Stimulated activated CD4-positive, alpha-beta T cell treated with anti-CD3 and anti-CD28 coated beads, Interleukin-2, amount 100 ng/mL, for 48 hours (primary cell): ENCODE results near the gene AMELX.

Source experiments
- DNase-seq, 2 donors: peaks; one replicate each; pipeline ENCODE4 v3.0.0-alpha.2; 2020

The AMELX gene

DNA sequence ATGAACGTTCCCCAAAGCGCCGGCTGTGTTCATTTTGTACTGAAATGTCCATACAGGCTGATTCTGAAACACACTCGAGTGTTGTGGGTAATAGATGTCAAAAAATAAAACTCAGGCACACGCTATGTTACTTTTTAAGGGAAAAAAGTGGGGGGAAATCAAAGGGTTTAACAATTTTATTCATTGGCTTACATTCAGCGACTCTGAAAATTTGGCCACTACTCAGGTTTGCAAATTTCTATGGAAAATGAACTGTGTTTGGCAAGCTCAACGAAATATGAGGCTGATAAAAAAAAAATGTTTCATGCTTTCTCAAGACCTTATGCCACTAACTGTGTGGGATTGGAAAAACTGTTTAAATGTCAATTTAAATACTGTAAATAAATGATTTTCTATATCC is 18.5 kb downstream of the AMELX start:
- DNase-seq: no peak

DNA sequence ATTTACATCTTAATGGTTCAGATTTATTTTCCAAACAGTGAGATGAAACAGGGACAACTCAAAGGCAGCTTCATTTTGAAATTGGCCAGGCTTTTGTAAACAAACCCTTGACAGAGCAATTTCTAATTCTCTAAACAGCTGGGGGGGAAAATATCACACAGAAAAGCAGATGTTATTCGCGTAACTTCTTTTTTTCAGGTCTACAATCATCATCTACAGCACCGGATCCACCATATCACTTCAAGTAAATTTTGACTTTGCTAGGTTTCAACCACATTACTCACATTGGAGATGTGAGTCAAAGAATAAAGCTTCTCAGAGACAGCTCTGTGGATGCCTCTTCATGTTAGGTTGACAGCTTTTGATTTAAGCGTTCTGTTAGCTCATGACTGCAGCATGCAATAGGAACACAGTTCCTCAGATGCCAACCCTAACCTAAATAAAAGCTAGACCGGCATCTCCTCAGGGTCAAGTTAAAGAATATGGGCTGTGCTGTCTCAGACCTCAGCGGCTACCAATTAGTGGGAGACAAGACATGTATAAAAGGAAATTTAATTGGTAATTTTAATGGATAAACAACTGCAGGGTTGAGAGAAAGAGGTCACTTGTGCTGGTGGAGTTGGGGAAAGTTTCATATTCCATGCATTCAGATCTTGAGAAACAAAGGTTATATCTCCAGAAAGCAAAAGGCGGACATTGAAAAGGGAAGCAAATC is 26.8 kb downstream of the AMELX start:
- no peak for DNase-seq

DNA sequence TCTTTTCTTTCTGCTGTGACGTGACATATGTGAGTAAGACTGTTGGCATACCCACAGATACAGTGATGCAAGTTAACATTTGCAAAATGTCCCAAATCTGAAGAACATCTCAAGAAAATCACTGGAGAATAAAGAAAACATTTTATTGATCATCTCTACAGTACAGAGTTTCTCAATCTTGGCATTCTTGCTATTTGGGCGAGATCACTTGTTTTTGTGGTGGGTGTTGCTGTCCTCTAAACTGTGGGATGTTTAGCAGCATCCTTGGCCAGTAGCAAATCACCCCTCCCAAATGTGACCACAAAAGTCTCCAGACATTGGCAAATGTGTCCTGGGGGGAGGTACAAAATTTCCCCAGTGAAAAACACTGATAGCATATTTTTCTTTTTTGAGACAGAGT is 28.8 kb downstream of the AMELX start:
- no peak for DNase-seq

DNA sequence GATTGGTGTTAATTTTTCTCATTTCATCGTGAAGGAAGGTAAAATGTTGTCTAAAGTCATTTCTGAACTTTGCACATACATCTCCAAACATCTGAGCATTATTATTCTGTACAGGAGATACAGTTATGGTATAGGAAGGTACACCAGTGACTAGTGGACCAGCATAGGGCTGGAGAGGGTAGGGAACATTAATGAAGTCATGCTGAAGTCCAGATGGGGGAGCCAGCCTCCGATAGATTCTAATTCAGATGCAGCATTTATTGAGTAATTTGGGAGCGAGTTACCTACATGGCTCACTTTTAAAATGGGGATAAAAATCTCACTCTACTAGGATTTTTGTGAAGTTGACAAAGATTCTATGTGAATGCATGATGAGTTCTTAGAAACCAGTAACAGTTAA is 34.9 kb downstream of the AMELX start:
- no peak for DNase-seq

DNA sequence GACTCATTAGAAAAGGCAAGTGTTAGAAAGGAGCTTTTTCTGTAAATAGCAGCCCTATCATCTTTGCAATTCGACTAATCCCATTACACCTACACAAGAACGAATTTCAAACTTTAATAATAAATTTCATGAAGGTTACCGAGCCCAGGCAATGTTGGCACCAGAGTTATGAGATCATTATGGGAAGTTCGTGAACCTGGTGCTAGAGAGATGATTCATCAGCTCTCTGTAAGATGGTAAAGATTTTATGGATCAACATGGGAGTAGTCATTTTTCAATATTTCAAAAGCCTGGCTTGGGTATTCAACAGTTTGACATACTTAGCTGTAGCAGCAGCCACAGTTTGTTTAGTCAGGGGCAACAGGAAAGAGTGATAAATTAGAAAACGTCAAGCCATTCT is 35.8 kb downstream of the AMELX start:
- DNase-seq: no peak

DNA sequence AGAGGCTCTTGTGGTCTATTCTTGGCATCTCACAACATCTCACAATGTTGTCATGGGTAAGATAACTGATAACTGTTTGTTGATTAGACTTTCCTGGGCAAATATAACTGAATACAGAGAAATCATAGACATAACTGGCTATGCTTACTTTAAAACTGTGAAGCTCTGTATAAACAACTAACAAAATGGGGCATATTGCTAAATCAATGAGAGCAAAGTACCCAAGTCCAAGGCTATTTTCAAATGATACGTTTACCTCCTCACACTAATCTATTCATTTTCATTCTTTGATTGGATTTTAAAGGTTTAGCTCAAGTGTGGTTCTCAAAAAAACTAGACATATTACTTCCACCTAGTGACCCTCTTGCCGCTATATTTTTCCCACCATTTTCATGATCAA is 38.6 kb downstream of the AMELX start:
- DNase-seq: no peak

DNA sequence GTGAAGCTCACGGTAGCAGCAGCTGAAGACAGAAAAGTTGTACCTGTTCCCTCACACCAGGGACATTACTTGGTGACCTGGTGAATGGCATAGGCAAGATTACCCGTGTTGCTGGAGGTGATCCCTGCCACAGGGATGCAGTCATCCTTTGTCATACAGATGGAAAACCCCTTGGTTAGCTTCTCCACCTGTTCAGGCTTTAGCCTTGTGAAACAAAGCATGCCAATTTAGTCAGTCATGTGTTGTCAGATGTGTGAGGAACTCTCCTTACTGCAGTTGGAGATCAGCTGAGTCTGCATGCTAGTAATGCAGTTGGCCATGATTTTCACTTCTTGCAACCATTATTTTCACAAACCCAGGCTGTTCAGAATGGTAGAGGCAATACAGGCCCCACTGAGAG is 41.0 kb downstream of the AMELX start:
- no peak for DNase-seq

DNA sequence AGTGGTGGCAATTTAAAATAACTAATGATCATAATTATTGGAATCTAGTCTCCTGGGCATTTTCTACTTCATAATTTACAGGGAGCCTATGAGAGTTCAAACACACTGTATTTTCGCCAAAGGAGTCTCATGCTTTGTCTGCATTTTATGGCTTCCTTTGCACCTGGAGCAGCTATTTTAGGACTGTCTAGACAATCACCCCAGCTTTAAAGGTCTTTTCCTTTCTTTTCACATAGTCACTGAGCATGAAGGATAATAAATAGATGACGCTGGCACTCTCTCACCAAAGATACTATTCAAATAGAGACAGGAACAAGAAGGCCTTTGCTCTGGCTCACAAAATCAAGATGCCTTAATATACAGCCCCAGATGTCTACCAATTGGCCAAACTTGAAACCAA is 43.0 kb downstream of the AMELX start:
- no peak for DNase-seq

DNA sequence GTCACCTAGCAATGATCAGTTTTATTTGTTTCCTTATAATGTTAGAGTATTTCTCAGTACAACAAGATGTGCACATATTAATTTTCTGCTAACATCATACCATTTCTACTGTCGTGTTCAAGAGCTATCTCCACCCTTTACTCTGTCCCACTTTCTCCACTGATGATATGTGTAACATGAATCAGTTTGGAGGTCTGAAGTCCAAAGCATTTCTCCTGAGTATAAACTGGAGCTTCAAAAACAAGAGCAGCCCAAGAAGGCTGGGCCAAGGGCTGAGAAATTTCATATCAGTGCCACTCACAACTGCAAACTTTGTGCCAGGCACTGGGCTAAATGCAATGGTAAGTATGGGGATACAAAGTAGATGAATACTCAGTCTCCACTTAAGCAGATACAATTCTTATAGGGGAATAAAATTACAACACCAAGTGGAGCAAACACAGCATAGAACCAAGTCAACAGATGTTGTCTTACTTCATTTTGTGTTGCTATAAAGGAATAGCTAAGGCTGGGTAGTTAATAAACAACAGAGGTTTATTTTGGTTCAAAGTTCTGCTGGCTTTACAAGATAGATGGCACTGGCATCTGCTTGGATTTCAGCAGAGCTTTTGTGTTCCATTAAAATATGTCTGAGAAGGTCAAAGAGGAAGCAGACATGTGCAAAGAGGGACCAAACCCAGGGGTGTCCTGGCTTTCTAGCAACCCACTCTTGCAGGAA is 44.2 kb downstream of the AMELX start:
- no peak for DNase-seq

DNA sequence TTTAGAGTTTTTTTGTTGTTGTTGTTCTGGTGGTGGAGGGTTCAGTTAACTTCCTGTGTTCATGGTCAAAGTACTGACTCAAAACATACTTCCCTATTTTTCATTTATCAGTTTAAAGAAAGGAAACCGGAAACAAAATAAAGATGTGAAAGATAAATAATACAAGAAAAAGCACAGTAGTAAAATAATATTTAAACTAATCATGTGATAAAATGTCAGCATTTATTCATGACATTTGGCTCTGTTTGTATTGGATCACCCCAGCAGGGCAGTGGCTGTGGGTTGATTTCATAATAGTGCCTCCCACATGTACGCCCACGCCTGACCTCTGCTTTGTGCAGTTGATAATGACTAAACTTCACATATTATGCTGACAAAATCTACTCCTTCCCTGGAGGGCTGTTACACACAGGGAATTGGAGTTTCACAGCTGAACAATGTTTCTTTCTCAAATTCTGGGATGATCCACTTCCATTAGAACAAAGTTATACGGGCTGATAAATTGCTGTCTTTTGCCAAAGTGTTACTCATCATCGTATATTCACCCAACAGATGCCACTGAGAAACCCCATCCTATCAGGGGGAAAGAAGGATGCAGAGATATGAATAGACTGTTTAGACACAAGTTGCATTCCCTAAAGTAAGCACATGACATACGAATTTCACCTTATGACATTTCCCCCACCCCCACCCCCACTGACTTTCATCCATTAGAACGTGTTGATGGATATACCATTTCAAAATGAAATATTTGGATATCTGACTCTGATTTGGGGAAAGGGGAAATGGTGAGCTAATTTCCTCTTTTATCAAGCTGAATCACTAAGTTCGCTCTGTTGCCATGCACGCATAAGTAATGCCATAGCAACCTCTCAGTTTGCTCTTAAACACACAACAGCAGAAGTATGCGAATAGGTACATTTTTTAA is 48.3 kb downstream of the AMELX start:
- no peak for DNase-seq

DNA sequence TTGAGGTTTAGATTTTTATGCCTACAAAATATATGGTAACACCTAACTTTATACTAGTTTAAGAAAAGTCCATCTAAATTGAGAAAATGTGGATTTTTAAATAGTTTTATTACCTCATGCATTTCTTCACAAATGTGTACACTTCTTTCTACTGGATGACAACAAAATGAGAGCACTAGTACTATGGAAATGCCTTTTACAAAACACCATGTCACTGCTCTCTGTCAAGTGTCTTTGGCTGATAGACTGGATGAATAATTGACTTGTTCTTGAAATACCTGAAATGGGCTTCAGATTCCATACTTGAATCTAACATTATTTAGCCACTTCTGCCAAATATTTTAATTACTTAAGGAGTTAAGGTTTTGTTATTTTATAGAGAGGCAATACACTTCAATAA is 49.5 kb downstream of the AMELX start:
- no peak for DNase-seq

DNA sequence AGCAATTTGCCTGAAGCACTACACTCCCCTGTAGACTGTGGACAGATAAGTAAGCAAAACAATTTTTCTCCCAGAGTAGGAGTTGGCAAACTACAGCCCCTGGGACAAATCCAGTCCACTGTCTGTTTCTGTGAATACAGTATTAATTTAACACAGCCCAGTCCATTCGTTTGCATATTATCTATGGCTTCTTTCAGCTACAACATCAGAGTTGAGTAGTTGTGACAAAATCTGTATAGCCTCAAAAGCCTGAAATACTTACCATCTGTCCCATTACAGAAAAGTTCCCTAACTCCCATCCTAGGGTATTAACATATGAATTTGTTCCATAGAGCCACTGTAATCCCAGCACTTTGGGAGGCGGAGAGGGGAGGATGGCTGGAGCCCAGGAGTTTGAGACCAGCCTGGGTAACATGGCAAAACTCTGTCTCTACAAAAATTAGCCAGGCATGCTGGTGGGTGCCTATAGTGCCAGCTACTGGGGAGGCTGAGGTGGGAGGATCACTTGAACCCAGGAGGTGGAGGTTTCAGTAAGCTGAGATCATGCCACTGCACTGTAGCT is 53.0 kb downstream of the AMELX start:
- DNase-seq: no peak

DNA sequence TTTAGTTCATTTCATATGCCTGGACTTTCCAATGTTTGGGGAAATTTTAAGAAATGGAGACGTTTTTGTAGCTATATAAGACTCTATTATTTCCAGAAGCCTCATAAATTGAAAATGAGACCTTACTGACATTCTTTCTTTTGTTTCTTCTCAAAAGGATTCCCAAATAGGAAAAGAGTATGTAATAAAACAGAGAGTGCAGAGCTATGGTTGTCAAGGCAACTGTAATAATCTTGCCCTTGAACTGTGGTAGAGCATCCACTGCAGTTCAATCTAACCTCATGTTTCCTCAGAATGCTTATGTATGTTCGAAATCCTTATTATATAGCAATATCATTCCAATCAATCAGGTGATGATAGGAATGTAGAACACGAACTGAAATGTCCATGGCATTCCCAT is 54.1 kb downstream of the AMELX start:
- no peak for DNase-seq

DNA sequence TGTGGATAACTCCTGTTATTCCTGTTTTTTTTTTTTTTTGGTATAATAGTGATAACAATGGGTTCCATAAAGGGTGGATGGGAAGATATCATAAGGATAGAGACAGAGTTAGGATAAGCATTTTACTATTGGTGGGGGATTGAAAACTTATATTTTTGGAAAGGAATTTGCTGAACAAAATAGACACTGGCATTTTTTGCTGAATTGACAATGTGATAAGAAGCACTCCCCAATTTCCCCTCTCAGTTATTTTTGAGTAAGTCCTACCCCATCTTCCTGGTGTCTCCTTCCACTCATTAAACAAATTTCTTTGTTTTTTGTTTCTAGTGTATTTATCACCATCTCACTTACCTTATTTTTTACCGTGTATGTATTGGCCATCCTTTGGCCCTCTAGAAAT is 55.8 kb downstream of the AMELX start:
- no peak for DNase-seq

DNA sequence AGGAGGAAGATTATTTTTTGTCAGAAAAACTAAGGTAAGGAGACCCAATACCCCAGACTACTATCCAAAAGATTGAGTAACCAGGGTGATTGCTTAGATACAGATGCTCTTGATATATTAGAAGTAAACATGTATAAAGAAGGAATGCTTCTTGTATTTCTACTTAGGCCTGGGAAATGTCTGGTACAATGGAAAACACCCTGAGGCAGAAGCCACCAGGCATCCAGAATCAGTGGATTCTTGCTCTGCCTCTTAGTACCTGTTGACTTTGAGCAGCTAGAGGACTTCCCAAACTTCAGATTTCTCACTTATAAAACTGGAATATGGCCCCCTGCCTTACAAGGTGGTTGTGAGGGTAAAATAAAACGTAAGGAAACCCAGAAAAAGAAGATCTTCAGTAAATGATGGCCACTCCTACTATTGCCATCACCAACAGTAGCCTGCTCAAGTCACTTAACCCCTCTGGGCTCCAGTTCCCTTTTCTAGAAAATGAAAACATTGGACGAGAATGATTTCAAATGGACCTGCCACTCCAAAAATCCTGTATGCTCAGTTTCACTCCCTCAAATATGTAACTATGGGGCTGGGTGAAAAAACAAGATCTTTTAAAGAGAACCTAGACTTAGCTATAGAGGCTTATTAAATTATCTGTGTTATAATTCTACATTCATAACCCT is 56.6 kb downstream of the AMELX start:
- no peak for DNase-seq
